HepG2 (cell line): ENCODE results near the gene MIS18A. TPM values are rescaled to one million over a fixed set of nuclear protein-coding genes. Genes with fewer than 3 reads are reported as not detected.
A peak's percentile ranks its signal among the peaks of the same experiment; 100 is the strongest.

Experiments
- ATAC-seq: fragments of 200-7000 bp; cut with Tn5 transposase; 3 replicates; pipeline ENCODE4 v1.9.1; 2020; ENCODE audit warnings: mild to moderate bottlenecking, moderate library complexity
- BruUV-seq: library from RNA; stranded (reverse); fragments of 400-500 nt; replicated peaks from 2 replicates; lab custom pipeline; 2021; lab: Mats Ljungman, UMichigan
- CTCF ChIA-PET: fragments of 300-600 bp; formaldehyde crosslinking; extraction: SDS; loops from one replicate; lab custom pipeline; 2021; ENCODE audit warnings: low total read pairs, inconsistent platforms, low intra/inter-chr PET ratio; lab: Yijun Ruan, JAX
- POLR2A ChIA-PET: fragments of 350-600 bp; sonication (Branson Sonifier 250); formaldehyde crosslinking; loops from one replicate; lab custom pipeline; 2020; ENCODE audit warnings: antibody characterized with exemption, inconsistent platforms; lab: Yijun Ruan, JAX
- DNase-seq: peaks from one replicate; pipeline ENCODE4 v3.0.0-alpha.2; 2015; ENCODE audit warnings: low spot score
- FAIRE-seq: peaks from 3 replicates; lab custom pipeline; 2011; peaks lifted over from hg19 to GRCh38; lab: Jason Lieb, UNC
- H2AFZ ChIP-seq: one replicate; pipeline ENCODE4 v1.6.1; 2011; ENCODE audit warnings: low read length, inconsistent platforms
- H3K27ac ChIP-seq: fragments of 300-600 bp; 3 replicates; pipeline ENCODE4 v1.8.0; 2011; ENCODE audit warnings: mixed run types, mild to moderate bottlenecking, mixed read lengths, low read length, inconsistent platforms; ENCODE audit not compliant: insufficient read depth; ENCODE audit errors: extremely low read length
- H3K27me3 ChIP-seq, 2 experiments: fragments of 200-600 bp in 1 of 2; 2 replicates in 1 of 2; 3 replicates in 1 of 2; pipeline versions ENCODE4 v1.6.0 to v1.8.0; 2011; ENCODE audit warnings: low read length in 2 of 2, mild to moderate bottlenecking in 2 of 2, moderate library complexity in 2 of 2, inconsistent platforms in 1 of 2; ENCODE audit not compliant: insufficient read depth in 2 of 2, control insufficient read depth in 1 of 2
- H3K36me3 ChIP-seq, 2 experiments: fragments of 200-600 bp in 1 of 2; replicated peaks in 1 of 2; 2 replicates in 1 of 2; 3 replicates in 1 of 2; pipeline versions ENCODE4 v1.5.1 to v1.8.0; 2011; ENCODE audit warnings: low read length in 2 of 2, inconsistent platforms in 1 of 2; ENCODE audit not compliant: insufficient read depth in 2 of 2, control insufficient read depth in 1 of 2
- H3K4me1 ChIP-seq: 2 replicates; pipeline ENCODE4 v1.5.1; 2012; ENCODE audit warnings: low read length, inconsistent platforms; ENCODE audit not compliant: insufficient read depth
- H3K4me2 ChIP-seq: 2 replicates; pipeline ENCODE4 v1.6.0; 2011; ENCODE audit warnings: low read depth, low read length, inconsistent platforms
- H3K4me3 ChIP-seq, 3 experiments: fragments of 200-600 bp in 1 of 3; sonication (generic), shearing (Covaris generic) in 1 of 3; replicated peaks in 1 of 3; 2 replicates each; pipeline ENCODE4 v1.5.1; 2011 to 2016; ENCODE audit warnings: low read length in 3 of 3, inconsistent platforms in 2 of 3, low read depth in 2 of 3, mild to moderate bottlenecking in 2 of 3, control low read depth in 1 of 3, mixed read lengths in 1 of 3; ENCODE audit not compliant: insufficient read depth in 1 of 3
- H3K79me2 ChIP-seq: one replicate; pipeline ENCODE4 v1.6.1; 2011; ENCODE audit warnings: low read length, inconsistent platforms; ENCODE audit not compliant: insufficient read depth
- H3K9ac ChIP-seq: 2 replicates; pipeline ENCODE4 v1.6.0; 2011; ENCODE audit warnings: mild to moderate bottlenecking, low read depth, low read length, inconsistent platforms; ENCODE audit not compliant: insufficient read depth
- H3K9me3 ChIP-seq: 2 replicates; pipeline ENCODE4 v1.5.1; 2012; ENCODE audit warnings: mild to moderate bottlenecking, low read length
- H4K20me1 ChIP-seq: 2 replicates; pipeline ENCODE4 v1.6.0; 2011; ENCODE audit warnings: inconsistent platforms, mild to moderate bottlenecking, low read length, moderate library complexity; ENCODE audit not compliant: insufficient read depth
- BHLHE40 ChIP-seq: IDR thresholded peaks from 2 replicates; pipeline ENCODE4 v1.6.1; 2011; ENCODE audit warnings: low read length, improper control_type of control experiment
- DNMT1 ChIP-seq: sonication (generic); formaldehyde crosslinking; IDR thresholded peaks from 2 replicates; pipeline ENCODE4 v1.5.1; 2020; ENCODE audit warnings: mild to moderate bottlenecking, missing genetic modification reagents
- FOXA1 ChIP-seq, 2 experiments: fragments of 450-650 bp in 1 of 2; sonication (generic) in 1 of 2; formaldehyde crosslinking in 1 of 2; IDR thresholded peaks; 2 replicates each; pipeline versions ENCODE4 v1.4.0 to v1.6.1; 2016 to 2020; ENCODE audit warnings: missing genetic modification reagents in 1 of 2
- FOXK1 ChIP-seq: sonication (generic); formaldehyde crosslinking; IDR thresholded peaks from 2 replicates; pipeline ENCODE4 v1.4.0; 2020; ENCODE audit warnings: low read depth, missing genetic modification reagents, borderline replicate concordance
- FOXO1 ChIP-seq: sonication (generic); formaldehyde crosslinking; IDR thresholded peaks from 2 replicates; pipeline ENCODE4 v1.4.0; 2020; ENCODE audit warnings: missing genetic modification reagents
- GABPA ChIP-seq, 2 experiments: IDR thresholded peaks; 2 replicates each; pipeline ENCODE4 v1.6.1; 2011 to 2016; ENCODE audit warnings: low read depth in 2 of 2, low read length in 1 of 2, missing biosample characterization in 1 of 2, missing genetic modification characterization in 1 of 2
- IRF9 ChIP-seq: sonication (generic); formaldehyde crosslinking; IDR thresholded peaks from 2 replicates; pipeline ENCODE4 v1.8.0; 2022; ENCODE audit warnings: missing genetic modification reagents, mild to moderate bottlenecking, borderline replicate concordance
- LCORL ChIP-seq, 2 experiments: fragments of 450-650 bp in 1 of 2; sonication (generic) in 1 of 2; formaldehyde crosslinking in 1 of 2; IDR thresholded peaks; 2 replicates each; pipeline versions ENCODE4 v1.5.0 to v1.6.1; 2017 to 2020; ENCODE audit warnings: antibody characterized with exemption in 1 of 2, missing genetic modification reagents in 1 of 2
- PCBP1 ChIP-seq: fragments of 200-400 bp; formaldehyde crosslinking; IDR thresholded peaks from 2 replicates; pipeline ENCODE4 v1.6.1; 2017; ENCODE audit warnings: mild to moderate bottlenecking, low read depth, low read length, borderline replicate concordance
- PLRG1 ChIP-seq: fragments of 450-650 bp; conservative IDR thresholded peaks from 2 replicates; pipeline ENCODE4 v1.6.1; 2016
- RAD21 ChIP-seq: fragments of 450-650 bp; formaldehyde crosslinking; IDR thresholded peaks from 2 replicates; pipeline ENCODE4 v1.5.0; 2020; ENCODE audit warnings: mild to moderate bottlenecking
- SATB2 ChIP-seq: sonication (generic); formaldehyde crosslinking; IDR thresholded peaks from 2 replicates; pipeline ENCODE4 v1.5.0; 2020; ENCODE audit warnings: missing genetic modification reagents
- SMC3 ChIP-seq: IDR thresholded peaks from 2 replicates; pipeline ENCODE4 v1.6.1; 2011; ENCODE audit warnings: low read length, improper control_type of control experiment
- STAT6 ChIP-seq: sonication (generic); formaldehyde crosslinking; IDR thresholded peaks from 2 replicates; pipeline ENCODE4 v1.4.0; 2020; ENCODE audit warnings: missing genetic modification reagents, mild to moderate bottlenecking, borderline replicate concordance
- TGIF2 ChIP-seq: IDR thresholded peaks from 2 replicates; pipeline ENCODE4 v1.6.1; 2016; ENCODE audit warnings: control low read depth, missing compliant biosample characterization
- XRCC5 ChIP-seq: fragments of 200-400 bp; formaldehyde crosslinking; optimal IDR thresholded peaks from 2 replicates; pipeline ENCODE3; 2017; ENCODE audit warnings: mild to moderate bottlenecking, low read length
- ZBTB42 ChIP-seq: sonication (generic); formaldehyde crosslinking; IDR thresholded peaks from 2 replicates; pipeline ENCODE4 v1.5.0; 2020; ENCODE audit warnings: mild to moderate bottlenecking, missing genetic modification reagents
- ZBTB7B ChIP-seq: sonication (generic); formaldehyde crosslinking; IDR thresholded peaks from 2 replicates; pipeline ENCODE4 v1.4.0; 2020; ENCODE audit warnings: missing genetic modification reagents
- WGBS: methylation state at CpG from one replicate; pipeline ENCODE4 v1.1.6; 2017; ENCODE audit warnings: low lambda C conversion rate; 5-methylcytosine and 5-hydroxymethylcytosine counted together
- in situ Hi-C: cut with HindIII; loops from 2 replicates; pipeline ENCODE4 v1.10.0; 2017; ENCODE audit warnings: low pct_unique_long_range_greater_than_20kb; ENCODE audit not compliant: extremely low pct_ligation_motif_present
- intact Hi-C: fragments of 100-400 bp; cut with micrococcal nuclease; formaldehyde crosslinking; loops from one replicate; pipeline ENCODE4 v1.10.0; 2022; ENCODE audit not compliant: unreplicated experiment
- polyA plus RNA-seq, 8 experiments: library from polyadenylated mRNA; depleted of rRNA in 3 of 8; stranded (reverse) in 7 of 8; unstranded in 1 of 8; fragments of >200 nt; fragmentation: Illumina TruSeq in 4 of 8; extraction: Trizol in 4 of 8; gene quantifications; 2 replicates each; pipeline versions ENCODE4 v1.2.1 to v1.2.3, GENCODE V29; 2011 to 2016; ENCODE audit warnings: low read depth in 4 of 8, missing spikeins in 1 of 8, mixed read lengths in 1 of 8; ENCODE audit not compliant: insufficient read depth in 1 of 8
- total RNA-seq, 5 experiments: library from RNA; depleted of rRNA; stranded (reverse); fragments of >200 nt; fragmentation: Illumina TruSeq; extraction: Trizol; gene quantifications; 2 replicates each; pipeline ENCODE4 v1.2.3, GENCODE V29; 2016; ENCODE audit warnings: low read depth in 1 of 5

The MIS18A gene
- total and polyA plus RNA-seq, 2 of the 13 experiments (the other 11 are each of a cell fraction or from before 2014, with no cell fraction given), result 11.2 to 41.4 TPM

- Histone ChIP-seq H3K4me3 (no peak overlapping the region), H3K4me1 (no peaks in the 10 kb centered on the region), H3K79me2 (no peaks in the 10 kb centered on the region), H4K20me1 (no peaks in the 10 kb centered on the region), H3K27me3 (peaks cover 0 to 19% of the 10 kb centered on the region in 2 experiments; a peak in 4 of 5 replicates), H3K36me3 (no peaks in the 10 kb centered on the region), H3K4me2 (no peak overlapping the region), H3K9me3 (no peaks in the 10 kb centered on the region), H3K9ac (no peak overlapping the region), H2AFZ (no peak overlapping the region), H3K27ac (no peak overlapping the region)
- ChIA-PET POLR2A (interaction anchor here (1.2 kb wide), 1 partner anchor 392 kb away, joined by 3 read pairs; no protein-coding TSS in a partner anchor), CTCF (interaction anchor here (0.6 to 2.3 kb wide), 4 partner anchors 162 to 472 kb away, joined by 3 to 35 read pairs (median 11); no protein-coding TSS in a partner anchor)
- FAIRE-seq (peak; percentile 93), ATAC-seq (peak; percentile 97), DNase-seq (peak; percentile 73)
- 22% methylated on average over 16 of the region's 16 CpGs for WGBS
- BruUV-seq, result no TSS peak
- in situ Hi-C loops (loop anchor here (10.0 to 25.0 kb wide), 2 partner anchors 271 to 483 kb away; no protein-coding TSS in a partner anchor), intact Hi-C loops (loop anchor here (1.0 kb wide), 3 partner anchors 392 to 477 kb away; no protein-coding TSS in a partner anchor)
- TF ChIP-seq PLRG1, result no peak
- TF ChIP-seq FOXO1 (CRISPR knock-in tag), result 0 out of 2 replicates have a peak, but pooled peaks have one; percentile 34
- 0 out of 2 replicates have a peak, but pooled peaks have one; percentile 7 for TF ChIP-seq BHLHE40
- TF ChIP-seq SMC3, result peak; percentile 93
- no peak for TF ChIP-seq IRF9 (CRISPR knock-in tag)
- no peak for TF ChIP-seq ZBTB42 (CRISPR knock-in tag)
- no peak for TF ChIP-seq PCBP1
- TF ChIP-seq FOXK1 (CRISPR knock-in tag), result peak; percentile 48; the same call in 1 of the 2 replicates
- no peak for TF ChIP-seq ZBTB7B (CRISPR knock-in tag)
- 0 out of 2 replicates have a peak, but pooled peaks have one; percentile 51 for TF ChIP-seq STAT6 (CRISPR knock-in tag)
- TF ChIP-seq FOXA1 (IDR thresholded peaks at IDR 0.05), result no peak
- peak; percentile 43; the same call in 1 of the 2 replicates for TF ChIP-seq FOXA1 (CRISPR knock-in tag; IDR thresholded peaks at IDR 0.05)
- no peak for TF ChIP-seq SATB2 (CRISPR knock-in tag)
- TF ChIP-seq XRCC5, result peak; percentile 58
- peak; percentile 80 for TF ChIP-seq RAD21
- 0 out of 2 replicates have a peak, but pooled peaks have one; percentile 15 for TF ChIP-seq TGIF2 (CRISPR knock-in tag)
- TF ChIP-seq LCORL (IDR thresholded peaks at IDR 0.05), result no peak
- 0 out of 2 replicates have a peak, but pooled peaks have one; percentile 19 for TF ChIP-seq LCORL (CRISPR knock-in tag; IDR thresholded peaks at IDR 0.05)
- no peak for TF ChIP-seq DNMT1 (CRISPR knock-in tag)
- no peak for TF ChIP-seq GABPA (IDR thresholded peaks at IDR 0.05; ENCODE audit: low read depth, low read length)
- 0 out of 2 replicates have a peak, but pooled peaks have one; percentile 13 for TF ChIP-seq GABPA (CRISPR knock-in tag; IDR thresholded peaks at IDR 0.05; ENCODE audit: low read depth)
These were observed 20.7 kb downstream of the MIS18A start for GRCh38 chr21:32257962-32258785.
